Endothelial cell of umbilical vein (primary cell): ENCODE results near the gene ME3. TPM values are rescaled to one million over a fixed set of nuclear protein-coding genes. Genes with fewer than 3 reads are reported as not detected.

Experiments
- BruUV-seq: library from RNA; stranded (reverse); fragments of 400-500 nt; replicated peaks from 2 replicates; lab custom pipeline; 2021; lab: Mats Ljungman, UMichigan
- CTCF ChIA-PET: fragments of 300-600, 350-600 bp; sonication (Branson Sonifier 250); formaldehyde crosslinking; loops from one replicate; lab custom pipeline; 2021; ENCODE audit warnings: antibody characterized with exemption, inconsistent platforms; lab: Charles Lee
- POLR2A ChIA-PET: fragments of 300-600, 350-600 bp; sonication (Branson Sonifier 250); formaldehyde crosslinking; loops from one replicate; lab custom pipeline; 2021; ENCODE audit warnings: antibody characterized with exemption, inconsistent platforms; lab: Charles Lee
- DNase-seq: peaks from one replicate; pipeline ENCODE4 v3.0.0-alpha.2; 2011; ENCODE audit warnings: low read depth, low spot score
- FAIRE-seq: peaks from 2 replicates; lab custom pipeline; 2011; peaks lifted over from hg19 to GRCh38; lab: Jason Lieb, UNC
- H2AFZ ChIP-seq: 2 replicates; pipeline ENCODE4 v1.6.0; 2012; ENCODE audit warnings: low read depth, low read length, control low read depth, inconsistent platforms
- H3K27ac ChIP-seq: 2 replicates; pipeline ENCODE4 v1.5.1; 2011; ENCODE audit warnings: low read depth, mild to moderate bottlenecking, control low read depth, low read length, moderate library complexity; ENCODE audit not compliant: insufficient read depth
- H3K27me3 ChIP-seq, 2 experiments: 2 replicates each; pipeline versions ENCODE4 v1.6.0 to v1.6.1; 2011; ENCODE audit warnings: low read length in 2 of 2, mixed read lengths in 1 of 2; ENCODE audit not compliant: control insufficient read depth in 2 of 2, insufficient read depth in 2 of 2
- H3K36me3 ChIP-seq, 2 experiments: 2 replicates in 1 of 2; 3 replicates in 1 of 2; pipeline ENCODE4 v1.5.1; 2011; ENCODE audit warnings: low read length in 2 of 2, mild to moderate bottlenecking in 1 of 2, moderate library complexity in 1 of 2; ENCODE audit not compliant: control insufficient read depth in 2 of 2, insufficient read depth in 2 of 2; ENCODE audit errors: extremely low read depth in 1 of 2
- H3K4me1 ChIP-seq: 3 replicates; pipeline ENCODE4 v1.5.1; 2011; ENCODE audit warnings: mild to moderate bottlenecking, low read length; ENCODE audit not compliant: control insufficient read depth, insufficient read depth; ENCODE audit errors: extremely low read depth
- H3K4me2 ChIP-seq: 2 replicates; pipeline ENCODE4 v1.6.1; 2011; ENCODE audit warnings: low read length, control low read depth, mixed read lengths; ENCODE audit not compliant: insufficient read depth
- H3K4me3 ChIP-seq, 3 experiments: fragments of 200-600 bp in 1 of 3; sonication (generic), shearing (Covaris generic) in 1 of 3; replicated peaks in 1 of 3; 2 replicates each; pipeline ENCODE4 v1.5.1; 2011 to 2016; ENCODE audit warnings: control low read depth in 3 of 3, low read length in 3 of 3, mild to moderate bottlenecking in 2 of 3, inconsistent platforms in 1 of 3, low read depth in 1 of 3, moderate library complexity in 1 of 3; ENCODE audit not compliant: insufficient read depth in 1 of 3
- H3K79me2 ChIP-seq: 2 replicates; pipeline ENCODE4 v1.6.0; 2012; ENCODE audit warnings: low read length, inconsistent platforms; ENCODE audit not compliant: control insufficient read depth, insufficient read depth
- H3K9ac ChIP-seq: replicated peaks from 2 replicates; pipeline ENCODE3; 2011; ENCODE audit warnings: low read length, control low read depth; ENCODE audit not compliant: insufficient read depth; ENCODE audit errors: extremely low read depth
- H3K9me1 ChIP-seq: replicated peaks from 3 replicates; pipeline ENCODE4 v1.6.0; 2011; ENCODE audit warnings: mild to moderate bottlenecking, low read length; ENCODE audit not compliant: control insufficient read depth, insufficient read depth; ENCODE audit errors: extremely low read depth
- H3K9me3 ChIP-seq: replicated peaks from 2 replicates; pipeline ENCODE4 v1.5.1; 2012; ENCODE audit warnings: low read length, inconsistent platforms; ENCODE audit not compliant: control insufficient read depth, insufficient read depth
- H4K20me1 ChIP-seq: replicated peaks from 2 replicates; pipeline ENCODE3; 2011; ENCODE audit warnings: mild to moderate bottlenecking, low read length; ENCODE audit not compliant: control insufficient read depth, insufficient read depth; ENCODE audit errors: extremely low read depth
- CTCF ChIP-seq, 2 donors: IDR thresholded peaks; 1 replicate in 1 of 2; 2 replicates in 1 of 2; pipeline ENCODE4 v1.5.1; 2011; ENCODE audit warnings: low read length in 2 of 2, mild to moderate bottlenecking in 2 of 2, moderate library complexity in 2 of 2, control low read depth in 1 of 2, inconsistent platforms in 1 of 2, low read depth in 1 of 2; ENCODE audit not compliant: insufficient read depth in 1 of 2; ENCODE audit errors: extremely low read depth in 1 of 2
- EZH2 ChIP-seq: IDR thresholded peaks from 2 replicates; pipeline ENCODE4 v1.6.1; 2012; ENCODE audit warnings: borderline replicate concordance, low read depth, mild to moderate bottlenecking, moderate library complexity, low read length, inconsistent platforms; ENCODE audit not compliant: severe bottlenecking
- FOS ChIP-seq: IDR thresholded peaks from 2 replicates; pipeline ENCODE4 v1.6.1; 2011; ENCODE audit warnings: mild to moderate bottlenecking, low read length, moderate library complexity, borderline replicate concordance; ENCODE audit not compliant: insufficient read depth
- GATA2 ChIP-seq: IDR thresholded peaks from 2 replicates; pipeline ENCODE4 v1.7.0; 2011; ENCODE audit warnings: low read depth, mild to moderate bottlenecking, moderate library complexity, mixed read lengths, low read length; ENCODE audit not compliant: insufficient read length, insufficient read depth
- JUN ChIP-seq: IDR thresholded peaks from 2 replicates; pipeline ENCODE4 v1.6.1; 2011; ENCODE audit warnings: borderline replicate concordance, low read depth; ENCODE audit not compliant: insufficient read length, insufficient read depth
- POLR2A ChIP-seq: IDR thresholded peaks from 2 replicates; pipeline ENCODE4 v1.6.1; 2012; ENCODE audit warnings: low read depth, mild to moderate bottlenecking, control low read depth, low read length
- POLR2AphosphoS5 ChIP-seq: IDR thresholded peaks from 2 replicates; pipeline ENCODE4 v1.6.1; 2012; ENCODE audit warnings: low read depth, mild to moderate bottlenecking, control low read depth, low read length, moderate library complexity; ENCODE audit not compliant: insufficient read depth
- dilution Hi-C: fragments of 300-500 bp; cut with MboI; formaldehyde crosslinking; loops from one replicate; pipeline ENCODE4 v1.15.0; 2019; ENCODE audit warnings: low sequenced_read_pairs; ENCODE audit not compliant: extremely low pct_ligation_motif_present
- intact Hi-C: fragments of 100-400 bp; cut with micrococcal nuclease; formaldehyde crosslinking; loops from one replicate; pipeline ENCODE4 v1.10.0; 2022
- polyA plus RNA-seq, 4 experiments: library from polyadenylated mRNA; depleted of rRNA in 3 of 4; stranded (reverse) in 3 of 4; unstranded in 1 of 4; fragments of >200 nt; gene quantifications; 2 replicates each; pipeline versions ENCODE4 v1.2.1 to v1.2.3, GENCODE V29; 2011 to 2012; ENCODE audit warnings: missing spikeins in 1 of 4
- total RNA-seq: library from RNA; stranded (reverse); gene quantifications from 2 replicates; pipeline ENCODE4 v1.2.3, GENCODE V29; 2021
- TF ChIP-seq, protein P1 (sequence below): IDR thresholded peaks from 2 replicates; pipeline ENCODE4 v1.6.1; 2011; ENCODE audit not compliant: insufficient read depth, insufficient read length

Gene ME3
- total and polyA plus RNA-seq, 2 donors (not counting 3 experiments of a cell fraction or from before 2014, with no cell fraction given) = 26.9 to 30.4 TPM

- H3K9ac ChIP-seq = no peak overlapping the region
- H3K9me1 ChIP-seq = no peaks in the 10 kb centered on the region
- H3K4me3 ChIP-seq = no peak overlapping the region
- FAIRE-seq (no peak), DNase-seq (no peak)
- H3K4me2 ChIP-seq = no peak overlapping the region
- H3K36me3 ChIP-seq = no peaks in the 10 kb centered on the region
- peaks cover 20% of the 10 kb centered on the region for H3K4me1 ChIP-seq
- ChIA-PET CTCF (interaction anchor here (0.9 to 1.3 kb wide), 3 partner anchors 15 to 18 kb away, joined by 4 read pairs; no protein-coding TSS in a partner anchor), POLR2A (no interaction called here)
- no peak overlapping the region for H2AFZ ChIP-seq
- no peaks in the 10 kb centered on the region for H3K79me2 ChIP-seq
- dilution Hi-C loops (no loop called here), intact Hi-C loops (no loop called here)
- H3K9me3 ChIP-seq = no peaks in the 10 kb centered on the region
- TF ChIP-seq POLR2A (no peak), FOS (no peak)
- TF ChIP-seq, protein P1, sequence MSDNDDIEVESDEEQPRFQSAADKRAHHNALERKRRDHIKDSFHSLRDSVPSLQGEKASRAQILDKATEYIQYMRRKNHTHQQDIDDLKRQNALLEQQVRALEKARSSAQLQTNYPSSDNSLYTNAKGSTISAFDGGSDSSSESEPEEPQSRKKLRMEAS = no peak
- no TSS peak for BruUV-seq
- no peaks in the 10 kb centered on the region for H3K27me3 ChIP-seq
- no peak overlapping the region for H3K27ac ChIP-seq
- no peaks in the 10 kb centered on the region for H4K20me1 ChIP-seq
These were observed 166.2 kb downstream of the ME3 start for GRCh38 chr11:86506235-86506634.

DNA sequence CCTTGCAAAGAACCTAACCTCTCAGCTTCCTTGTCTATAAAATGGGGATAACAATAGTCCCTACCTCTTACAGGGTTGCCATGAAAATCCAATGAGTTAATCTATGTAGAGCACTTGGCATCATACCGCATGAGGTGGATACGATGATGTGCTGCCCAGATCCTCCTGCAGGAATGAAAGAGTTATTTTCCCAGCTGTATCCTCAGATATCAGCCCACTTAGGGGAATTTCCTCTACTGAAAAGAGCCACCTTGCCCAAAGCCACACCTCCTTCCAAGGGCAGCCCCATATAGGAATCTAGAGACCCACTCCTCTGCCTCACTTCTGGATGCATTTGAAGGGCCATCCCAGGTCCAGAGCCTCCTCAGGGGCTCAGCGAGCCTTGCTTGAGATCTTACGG lies 169.3 kb downstream of the ME3 start:
- dilution Hi-C loops = no loop called here
- Histone ChIP-seq H3K4me2 (no peak overlapping the region), H3K4me1 (peaks cover 10% of the 10 kb centered on the region), H3K79me2 (no peaks in the 10 kb centered on the region), H3K27ac (peak overlapping the region; percentile 38), H3K27me3 (no peaks in the 10 kb centered on the region), H4K20me1 (no peaks in the 10 kb centered on the region), H2AFZ (no peak overlapping the region), H3K9me1 (no peaks in the 10 kb centered on the region), H3K9ac (peak overlapping the region; percentile 24), H3K36me3 (no peaks in the 10 kb centered on the region), H3K4me3 (no peak overlapping the region), H3K9me3 (no peaks in the 10 kb centered on the region)
- intact Hi-C loops = loop anchor here (1.0 kb wide), 1 partner anchor 19 kb away; no protein-coding TSS in a partner anchor
- POLR2A ChIA-PET = interaction anchor here (1.0 kb wide), 1 partner anchor 19 kb away, joined by 4 read pairs; no protein-coding TSS in a partner anchor
- CTCF ChIA-PET = interaction anchor here (1.0 to 1.7 kb wide), 3 partner anchors 17 to 105 kb away, joined by 4 to 6 read pairs (median 6); no protein-coding TSS in a partner anchor
- TSS peak; percentile 64 for BruUV-seq
- FAIRE-seq (peak; percentile 47), DNase-seq (no peak)
- TF ChIP-seq GATA2 = no peak
- no peak for TF ChIP-seq CTCF (IDR thresholded peaks at IDR 0.05; ENCODE audit: extremely low read depth in 1 of 2, insufficient read depth in 1 of 2, low read depth in 1 of 2, low read length in 2 of 2)
- no peak for TF ChIP-seq POLR2AphosphoS5
- TF ChIP-seq JUN = no peak
- TF ChIP-seq EZH2 = no peak
- TF ChIP-seq FOS = no peak
